ENCODE results near the gene GAL. TPM values are rescaled to one million over a fixed set of nuclear protein-coding genes. Genes with fewer than 3 reads are reported as not detected.

GAL gene
- total and polyA plus RNA-seq, 10 donors: not detected

- no peak overlapping the region for H3K27ac ChIP-seq
- intact Hi-C loops (cut with DNase I; ENCODE audit: low total_unique reads): no loop called here
- peaks cover 0 to 5% (median 0%) of the 10 kb centered on the region in 7 donors for H3K27me3 ChIP-seq (replicated peaks in 1 of 7)
- 89 to 97% (median 96%) methylated on average over 8 of the region's 8 CpGs for WGBS, 5 donors
- peaks cover 0 to 5% (median 0%) of the 10 kb centered on the region in 6 donors for H3K4me1 ChIP-seq
- peaks cover 0 to 6% (median 0%) of the 10 kb centered on the region in 6 donors for H3K36me3 ChIP-seq
- no peak for TF ChIP-seq POLR2AphosphoS5 (IDR thresholded peaks at IDR 0.05)
- TF ChIP-seq CTCF (IDR thresholded peaks at IDR 0.05 in 8 of 11, conservative IDR thresholded peaks at IDR 0.05 in 3 of 11): no peak
- no peak for DNase-seq
- no peak overlapping the region for H3K4me3 ChIP-seq
- no peaks in the 10 kb centered on the region for H3K9me3 ChIP-seq
These were observed 26.8 kb downstream of the GAL start for GRCh38 chr11:68711114-68711513.

GRCh38 chr11:68714060-68714856 lies 29.9 kb downstream of the GAL start:
- H3K36me3 ChIP-seq: peaks cover 0 to 6% (median 0%) of the 10 kb centered on the region in 6 donors
- peaks cover 0 to 5% (median 0%) of the 10 kb centered on the region in 7 donors for H3K27me3 ChIP-seq (replicated peaks in 1 of 7)
- peaks cover 0 to 7% (median 0%) of the 10 kb centered on the region in 8 donors for H3K9me3 ChIP-seq
- H3K4me3 ChIP-seq: no peak overlapping the region
- TF ChIP-seq POLR2AphosphoS5 (IDR thresholded peaks at IDR 0.05) (no peak), POLR2A (IDR thresholded peaks at IDR 0.05) (no peak), CTCF (IDR thresholded peaks at IDR 0.05 in 8 of 11, conservative IDR thresholded peaks at IDR 0.05 in 3 of 11) (no peak)
- peaks cover 0 to 5% (median 0%) of the 10 kb centered on the region in 6 donors for H3K4me1 ChIP-seq
- WGBS, 5 donors: 78 to 91% (median 87%) methylated on average over 19 to 23 of the region's 23 CpGs
- no peak for DNase-seq
- intact Hi-C loops (cut with DNase I; ENCODE audit: low total_unique reads): no loop called here
- no peak overlapping the region for H3K27ac ChIP-seq

GRCh38 chr11:68715456-68716122 lies 31.2 kb downstream of the GAL start:
- intact Hi-C loops (cut with DNase I; ENCODE audit: low total_unique reads): no loop called here
- TF ChIP-seq POLR2A (IDR thresholded peaks at IDR 0.05) (no peak), CTCF (IDR thresholded peaks at IDR 0.05 in 8 of 11, conservative IDR thresholded peaks at IDR 0.05 in 3 of 11) (no peak), POLR2AphosphoS5 (IDR thresholded peaks at IDR 0.05) (no peak)
- H3K4me3 ChIP-seq: no peak overlapping the region
- no peak for DNase-seq
- H3K27me3 ChIP-seq (replicated peaks in 1 of 7): peaks cover 0 to 5% (median 0%) of the 10 kb centered on the region in 7 donors
- no peak overlapping the region for H3K27ac ChIP-seq
- 70 to 93% (median 86%) methylated on average over 11 of the region's 11 CpGs for WGBS, 5 donors
- H3K4me1 ChIP-seq: peaks cover 0 to 5% (median 0%) of the 10 kb centered on the region in 6 donors
- H3K9me3 ChIP-seq: peaks cover 0 to 20% (median 7%) of the 10 kb centered on the region in 8 donors
- H3K36me3 ChIP-seq: peaks cover 0 to 6% (median 0%) of the 10 kb centered on the region in 6 donors

GRCh38 chr11:68721075-68721474 lies 36.7 kb downstream of the GAL start:
- peaks cover 0 to 21% (median 7%) of the 10 kb centered on the region in 8 donors for H3K9me3 ChIP-seq
- no peak for DNase-seq
- WGBS, 5 donors: 81 to 90% (median 83%) methylated on average over 2 of the region's 2 CpGs
- H3K4me1 ChIP-seq: peaks cover 0 to under 1% (median 0%) of the 10 kb centered on the region in 6 donors
- no peaks in the 10 kb centered on the region for H3K36me3 ChIP-seq
- no peaks in the 10 kb centered on the region for H3K27me3 ChIP-seq (replicated peaks in 1 of 7)
- no peak overlapping the region for H3K4me3 ChIP-seq
- intact Hi-C loops (cut with DNase I; ENCODE audit: low total_unique reads): no loop called here
- TF ChIP-seq POLR2AphosphoS5 (IDR thresholded peaks at IDR 0.05): no peak
- TF ChIP-seq POLR2A (IDR thresholded peaks at IDR 0.05): no peak
- TF ChIP-seq CTCF (IDR thresholded peaks at IDR 0.05 in 8 of 11, conservative IDR thresholded peaks at IDR 0.05 in 3 of 11): no peak
- H3K27ac ChIP-seq: no peak overlapping the region
